HG02588 (cell line): ENCODE data around the gene MAGEA8.
"Not testable (repeated sequence)": the region's sequence is repeated elsewhere in the genome, so short reads cannot be mapped to it uniquely, and the experiment has no call there.

ENCODE experiments used
- ATAC-seq: cut with Tn5 transposase; IDR thresholded peaks from one replicate; pipeline ENCODE4 v1.9.1; 2021; ENCODE audit warnings: mild to moderate bottlenecking, moderate library complexity; ENCODE audit not compliant: unreplicated experiment

Gene MAGEA8

DNA sequence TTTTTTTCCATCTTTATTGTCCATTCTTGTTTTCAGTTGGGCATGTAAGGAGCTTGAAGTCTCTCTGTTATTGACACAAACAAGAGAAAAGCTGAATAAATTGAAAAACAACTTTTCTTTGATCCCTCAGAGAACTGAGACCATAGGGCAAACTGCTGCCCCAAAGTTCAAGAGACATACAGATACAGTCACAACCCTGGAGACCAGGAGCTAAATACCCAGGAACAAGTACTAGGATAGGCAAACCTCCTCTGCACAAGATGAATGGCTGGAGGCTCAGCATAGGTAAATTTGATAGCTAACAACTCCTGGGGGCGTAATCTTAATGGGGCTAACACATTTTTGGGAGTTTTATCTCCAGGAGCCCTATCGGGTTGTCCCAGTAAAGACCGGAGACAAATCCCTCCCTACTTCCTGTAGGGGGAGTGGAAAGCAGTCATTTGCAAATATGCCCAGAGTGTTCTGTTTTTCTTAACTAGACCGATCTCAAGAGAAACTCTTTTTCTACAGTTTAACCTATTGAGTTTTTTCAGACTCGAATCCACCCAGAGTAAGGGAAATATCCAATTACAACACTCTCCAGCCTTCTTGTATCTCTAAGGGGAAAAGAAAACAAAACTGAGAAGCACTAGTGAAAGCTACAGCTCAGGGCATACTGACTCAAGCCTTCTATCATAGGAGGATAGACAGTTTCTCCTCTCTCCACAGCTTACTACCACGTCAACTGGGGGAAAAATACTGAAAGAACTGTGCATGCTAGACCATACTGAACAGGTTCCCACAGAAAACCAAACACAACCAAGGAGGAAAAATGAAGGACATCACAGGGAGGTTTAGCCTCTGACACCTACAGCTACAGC is 23.1 kb downstream of the MAGEA8 start:
- ATAC-seq: peak; percentile 85

DNA sequence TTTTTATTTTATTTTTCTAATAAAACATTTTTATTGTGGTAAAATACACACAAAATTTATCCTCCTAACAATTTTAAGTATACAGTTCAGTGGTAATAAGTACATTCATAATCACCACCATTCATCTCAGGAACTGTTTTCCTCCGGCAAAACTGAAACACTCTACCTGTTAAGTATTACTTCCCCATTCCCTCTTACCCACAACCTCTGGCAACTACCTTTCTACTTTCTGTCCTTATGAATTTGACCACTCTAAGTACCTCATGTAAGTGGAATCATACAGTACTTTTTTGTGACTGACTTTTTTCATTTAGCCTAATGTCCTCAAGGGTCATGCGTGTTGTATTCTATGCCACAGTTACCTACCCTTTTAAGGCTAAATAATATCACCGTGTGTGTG is 27.3 kb downstream of the MAGEA8 start:
- ATAC-seq: no peak

DNA sequence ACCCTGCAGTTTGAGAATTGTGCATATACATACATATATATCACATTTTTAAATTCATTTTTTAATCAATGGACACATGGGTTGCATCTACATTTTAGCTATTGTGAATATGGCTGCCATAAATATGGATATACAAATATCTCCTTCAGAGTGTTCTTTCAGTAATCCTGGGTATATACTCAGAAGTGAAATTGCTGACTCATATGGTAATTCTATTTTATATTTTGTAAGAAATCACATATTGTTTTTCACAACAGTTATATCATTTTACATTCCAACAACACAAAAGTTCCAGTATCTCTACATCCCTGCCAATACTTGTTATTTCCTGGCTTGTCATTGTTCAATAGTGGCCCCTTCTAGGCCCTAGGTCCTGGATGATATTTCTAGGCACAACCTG is 27.7 kb downstream of the MAGEA8 start:
- ATAC-seq: no peak

GRCh38 chrX:149909324-149910177 is 28.6 kb downstream of the MAGEA8 start:
- no peak for ATAC-seq

- ATAC-seq: no peak
Measured at GRCh38 chrX:149910178-149910695, 29.3 kb downstream of the MAGEA8 start.

- peak; percentile 90 for ATAC-seq
Measured at GRCh38 chrX:149916745-149917392, 35.9 kb downstream of the MAGEA8 start.

- ATAC-seq: not testable (repeated sequence)
Measured at GRCh38 chrX:149923836-149924235, 42.9 kb downstream of the MAGEA8 start.

DNA sequence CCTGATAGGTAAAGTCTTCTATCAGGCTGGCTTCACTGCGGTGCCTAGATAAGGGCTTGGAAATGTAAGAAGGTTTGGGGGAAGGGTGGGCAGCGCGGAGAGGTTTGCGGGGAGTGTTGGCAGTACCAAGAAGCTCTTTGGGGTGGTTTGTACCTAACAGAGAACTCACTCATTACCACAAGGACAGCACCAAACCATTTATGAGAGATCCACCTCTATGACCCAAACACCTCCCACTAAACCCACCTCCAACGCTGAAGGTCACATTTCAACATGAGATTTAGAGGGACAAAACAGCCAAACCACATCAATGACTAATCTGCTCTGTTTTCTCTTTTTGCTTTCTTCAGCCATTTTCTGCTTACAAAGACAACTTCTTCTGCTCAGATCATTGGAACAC is 43.5 kb downstream of the MAGEA8 start:
- not testable (repeated sequence) for ATAC-seq

DNA sequence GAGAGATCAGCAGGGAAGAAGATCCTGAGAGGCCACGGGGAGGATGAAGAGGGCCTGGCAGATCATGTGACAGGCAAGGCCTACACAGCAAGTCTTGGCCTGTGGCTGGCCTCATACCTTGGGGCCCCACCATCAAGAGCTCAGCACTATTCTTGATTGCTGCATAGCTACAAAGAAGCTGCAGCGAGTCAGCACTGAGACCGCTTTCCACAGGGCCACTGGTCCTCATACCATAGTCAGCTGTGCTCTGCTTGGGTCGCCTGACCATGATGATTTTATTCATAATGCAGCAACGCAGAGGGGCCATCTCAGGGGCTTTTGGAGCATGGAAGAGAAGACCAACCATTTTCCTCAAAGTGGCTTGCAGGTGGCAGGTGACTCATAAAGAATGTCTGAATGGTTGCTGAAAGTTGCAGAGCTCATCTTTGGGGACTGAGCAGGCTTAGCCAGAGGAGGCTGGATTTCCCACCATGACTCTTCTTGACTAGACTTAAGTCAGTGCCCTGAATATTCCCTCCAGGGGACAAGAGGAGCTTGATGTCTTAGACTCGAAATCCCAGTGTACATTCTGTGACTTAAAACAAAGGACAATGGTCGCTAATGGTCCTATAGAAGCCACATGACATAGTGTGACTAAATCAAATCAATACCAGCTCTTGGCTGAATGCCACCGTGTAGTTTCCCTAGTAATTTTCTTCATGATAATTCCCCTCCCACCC is 46.4 kb downstream of the MAGEA8 start:
- not testable (repeated sequence) for ATAC-seq

DNA sequence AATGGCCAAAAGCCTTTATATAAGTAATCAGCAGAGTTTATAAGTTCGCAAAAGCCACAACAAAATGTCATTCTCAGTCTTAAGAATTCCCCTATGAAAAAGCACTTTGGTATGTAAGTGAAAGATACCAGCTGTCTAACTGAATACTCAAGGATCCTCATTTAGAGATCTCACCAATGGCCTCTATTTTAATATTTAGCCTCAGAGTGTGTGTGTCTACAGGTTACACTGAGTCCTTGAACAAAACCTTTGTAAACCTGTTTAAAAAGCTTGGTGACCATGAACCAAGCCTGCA is 46.9 kb downstream of the MAGEA8 start:
- ATAC-seq: not testable (repeated sequence)

GRCh38 chrX:149928635-149929034 is 47.7 kb downstream of the MAGEA8 start:
- ATAC-seq: not testable (repeated sequence)

GRCh38 chrX:149929400-149929799 is 48.4 kb downstream of the MAGEA8 start, which contains the start of gene HSFX4:
TSS of gene HSFX4 (plus strand) at chrX:149929573. CDS start at chrX:149929645, 72 bp downstream.
- ATAC-seq: not testable (repeated sequence)

DNA sequence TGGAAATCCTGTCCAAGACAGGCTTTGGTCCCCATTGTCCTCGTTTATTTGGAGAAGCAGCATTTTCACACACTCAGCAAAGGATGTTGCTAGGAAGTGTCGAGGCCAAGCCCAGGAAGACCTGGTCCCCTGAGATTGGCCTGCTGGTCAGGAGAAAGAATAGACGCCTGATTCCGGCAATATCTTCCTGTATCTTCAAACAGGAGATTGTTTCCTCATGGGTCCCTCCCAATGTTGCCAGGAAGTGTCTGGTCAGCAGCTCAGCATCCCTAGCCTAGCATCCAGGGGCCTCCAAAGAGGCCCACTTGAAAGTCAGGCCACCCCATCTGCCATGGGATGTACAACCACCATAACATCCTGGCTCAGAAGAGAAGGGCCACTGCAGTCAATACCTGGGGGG is 50.4 kb downstream of the MAGEA8 start:
- ATAC-seq: not testable (repeated sequence)

GRCh38 chrX:149932150-149932549 is 51.2 kb downstream of the MAGEA8 start:
- not testable (repeated sequence) for ATAC-seq

GRCh38 chrX:149932970-149933369 is 52.0 kb downstream of the MAGEA8 start:
- ATAC-seq: not testable (repeated sequence)

DNA sequence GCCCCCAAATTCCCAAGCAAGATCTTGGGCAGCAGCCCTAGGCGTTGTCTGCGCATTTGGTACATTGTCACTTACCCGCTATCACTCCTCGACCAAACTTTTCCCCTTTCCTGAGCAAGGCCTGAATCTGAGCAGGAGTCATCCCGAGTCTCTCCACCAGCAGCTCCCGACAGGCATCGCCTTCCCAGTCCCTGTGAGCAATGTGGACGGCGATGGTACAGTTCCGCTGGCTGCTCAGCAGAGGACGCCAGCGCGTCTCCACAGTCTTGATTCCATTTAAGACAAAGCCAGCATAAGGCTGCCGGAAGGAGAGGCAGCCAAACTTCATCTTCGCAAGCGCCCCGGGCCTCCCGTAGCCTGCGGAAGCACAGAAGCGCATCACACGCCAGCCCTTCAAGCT is 52.6 kb downstream of the MAGEA8 start:
- ATAC-seq: not testable (repeated sequence)
